NCI-H1092 (cell line): ENCODE data around the gene ZNF280C.

Experiments
- DNase-seq: peaks from one replicate; lab custom pipeline; 2025; lab: John Stamatoyannopoulos, UW

ZNF280C gene

GRCh38 chrX:130176942-130177341 lies 91.8 kb downstream of the ZNF280C start:
- no peak for DNase-seq

GRCh38 chrX:130176354-130176776 lies 92.3 kb downstream of the ZNF280C start:
- no peak for DNase-seq

GRCh38 chrX:130174937-130175336 lies 93.8 kb downstream of the ZNF280C start:
- DNase-seq: no peak

GRCh38 chrX:130174045-130174704 lies 94.5 kb downstream of the ZNF280C start:
- DNase-seq: no peak

- DNase-seq: no peak
Measured at GRCh38 chrX:130173190-130173895, 95.4 kb downstream of the ZNF280C start.

GRCh38 chrX:130172127-130172845 lies 96.4 kb downstream of the ZNF280C start:
- DNase-seq: no peak

- DNase-seq: peak; percentile 25
Measured at GRCh38 chrX:130171446-130172126, 97.1 kb downstream of the ZNF280C start, which contains the start of gene RAB33A. RAB33A (plus strand) TSS chrX:130171962; CDS start chrX:130172063, 101 bp downstream.

- peak; percentile 88 for DNase-seq
Measured at GRCh38 chrX:130170752-130171445, 97.8 kb downstream of the ZNF280C start.

GRCh38 chrX:130167040-130167439 lies 101.7 kb downstream of the ZNF280C start:
- DNase-seq: no peak

- DNase-seq: no peak
Measured at GRCh38 chrX:130166503-130166777, 102.3 kb downstream of the ZNF280C start.

- peak; percentile 94 for DNase-seq
Measured at GRCh38 chrX:130165703-130166502, 102.8 kb downstream of the ZNF280C start, which contains the start of gene AIFM1. AIFM1 (minus strand) TSS chrX:130165841; CDS start chrX:130165656, 185 bp downstream.

GRCh38 chrX:130165181-130165702 lies 103.5 kb downstream of the ZNF280C start:
- DNase-seq: no peak

GRCh38 chrX:130163398-130163797 lies 105.3 kb downstream of the ZNF280C start:
- DNase-seq: no peak

GRCh38 chrX:130162094-130162735 lies 106.5 kb downstream of the ZNF280C start:
- DNase-seq: no peak

- DNase-seq: no peak
Measured at GRCh38 chrX:130159776-130160175, 108.9 kb downstream of the ZNF280C start.

- no peak for DNase-seq
Measured at GRCh38 chrX:130158311-130158710, 110.4 kb downstream of the ZNF280C start.

GRCh38 chrX:130155564-130155963 lies 113.1 kb downstream of the ZNF280C start:
- no peak for DNase-seq
